Endothelial cell of umbilical vein (primary cell): ENCODE measurements around the gene APOBEC3A. TPM values are rescaled to one million over a fixed set of nuclear protein-coding genes. Genes with fewer than 3 reads are reported as not detected.

Source experiments
- BruUV-seq: library from RNA; stranded (reverse); fragments of 400-500 nt; replicated peaks from 2 replicates; lab custom pipeline; 2021; lab: Mats Ljungman, UMichigan
- CTCF ChIA-PET: fragments of 300-600, 350-600 bp; sonication (Branson Sonifier 250); formaldehyde crosslinking; loops from one replicate; lab custom pipeline; 2021; ENCODE audit warnings: antibody characterized with exemption, inconsistent platforms; lab: Charles Lee
- POLR2A ChIA-PET: fragments of 300-600, 350-600 bp; sonication (Branson Sonifier 250); formaldehyde crosslinking; loops from one replicate; lab custom pipeline; 2021; ENCODE audit warnings: antibody characterized with exemption, inconsistent platforms; lab: Charles Lee
- DNase-seq: peaks from one replicate; pipeline ENCODE4 v3.0.0-alpha.2; 2011; ENCODE audit warnings: low read depth, low spot score
- FAIRE-seq: peaks from 2 replicates; lab custom pipeline; 2011; peaks lifted over from hg19 to GRCh38; lab: Jason Lieb, UNC
- H2AFZ ChIP-seq: 2 replicates; pipeline ENCODE4 v1.6.0; 2012; ENCODE audit warnings: low read depth, low read length, control low read depth, inconsistent platforms
- H3K27ac ChIP-seq: 2 replicates; pipeline ENCODE4 v1.5.1; 2011; ENCODE audit warnings: low read depth, mild to moderate bottlenecking, control low read depth, low read length, moderate library complexity; ENCODE audit not compliant: insufficient read depth
- H3K27me3 ChIP-seq, 2 experiments: 2 replicates each; pipeline versions ENCODE4 v1.6.0 to v1.6.1; 2011; ENCODE audit warnings: low read length in 2 of 2, mixed read lengths in 1 of 2; ENCODE audit not compliant: control insufficient read depth in 2 of 2, insufficient read depth in 2 of 2
- H3K36me3 ChIP-seq, 2 experiments: 2 replicates in 1 of 2; 3 replicates in 1 of 2; pipeline ENCODE4 v1.5.1; 2011; ENCODE audit warnings: low read length in 2 of 2, mild to moderate bottlenecking in 1 of 2, moderate library complexity in 1 of 2; ENCODE audit not compliant: control insufficient read depth in 2 of 2, insufficient read depth in 2 of 2; ENCODE audit errors: extremely low read depth in 1 of 2
- H3K4me1 ChIP-seq: 3 replicates; pipeline ENCODE4 v1.5.1; 2011; ENCODE audit warnings: mild to moderate bottlenecking, low read length; ENCODE audit not compliant: control insufficient read depth, insufficient read depth; ENCODE audit errors: extremely low read depth
- H3K4me2 ChIP-seq: 2 replicates; pipeline ENCODE4 v1.6.1; 2011; ENCODE audit warnings: low read length, control low read depth, mixed read lengths; ENCODE audit not compliant: insufficient read depth
- H3K4me3 ChIP-seq, 3 experiments: fragments of 200-600 bp in 1 of 3; sonication (generic), shearing (Covaris generic) in 1 of 3; replicated peaks in 1 of 3; 2 replicates each; pipeline ENCODE4 v1.5.1; 2011 to 2016; ENCODE audit warnings: control low read depth in 3 of 3, low read length in 3 of 3, mild to moderate bottlenecking in 2 of 3, inconsistent platforms in 1 of 3, low read depth in 1 of 3, moderate library complexity in 1 of 3; ENCODE audit not compliant: insufficient read depth in 1 of 3
- H3K79me2 ChIP-seq: 2 replicates; pipeline ENCODE4 v1.6.0; 2012; ENCODE audit warnings: low read length, inconsistent platforms; ENCODE audit not compliant: control insufficient read depth, insufficient read depth
- H3K9ac ChIP-seq: replicated peaks from 2 replicates; pipeline ENCODE3; 2011; ENCODE audit warnings: low read length, control low read depth; ENCODE audit not compliant: insufficient read depth; ENCODE audit errors: extremely low read depth
- H3K9me1 ChIP-seq: replicated peaks from 3 replicates; pipeline ENCODE4 v1.6.0; 2011; ENCODE audit warnings: mild to moderate bottlenecking, low read length; ENCODE audit not compliant: control insufficient read depth, insufficient read depth; ENCODE audit errors: extremely low read depth
- H3K9me3 ChIP-seq: replicated peaks from 2 replicates; pipeline ENCODE4 v1.5.1; 2012; ENCODE audit warnings: low read length, inconsistent platforms; ENCODE audit not compliant: control insufficient read depth, insufficient read depth
- H4K20me1 ChIP-seq: replicated peaks from 2 replicates; pipeline ENCODE3; 2011; ENCODE audit warnings: mild to moderate bottlenecking, low read length; ENCODE audit not compliant: control insufficient read depth, insufficient read depth; ENCODE audit errors: extremely low read depth
- EZH2 ChIP-seq: IDR thresholded peaks from 2 replicates; pipeline ENCODE4 v1.6.1; 2012; ENCODE audit warnings: borderline replicate concordance, low read depth, mild to moderate bottlenecking, moderate library complexity, low read length, inconsistent platforms; ENCODE audit not compliant: severe bottlenecking
- FOS ChIP-seq: IDR thresholded peaks from 2 replicates; pipeline ENCODE4 v1.6.1; 2011; ENCODE audit warnings: mild to moderate bottlenecking, low read length, moderate library complexity, borderline replicate concordance; ENCODE audit not compliant: insufficient read depth
- JUN ChIP-seq: IDR thresholded peaks from 2 replicates; pipeline ENCODE4 v1.6.1; 2011; ENCODE audit warnings: borderline replicate concordance, low read depth; ENCODE audit not compliant: insufficient read length, insufficient read depth
- MYC ChIP-seq: IDR thresholded peaks from one replicate; pipeline ENCODE4 v1.6.1; 2011; ENCODE audit warnings: mild to moderate bottlenecking, low read depth, low read length
- POLR2A ChIP-seq: IDR thresholded peaks from 2 replicates; pipeline ENCODE4 v1.6.1; 2012; ENCODE audit warnings: low read depth, mild to moderate bottlenecking, control low read depth, low read length
- POLR2AphosphoS5 ChIP-seq: IDR thresholded peaks from 2 replicates; pipeline ENCODE4 v1.6.1; 2012; ENCODE audit warnings: low read depth, mild to moderate bottlenecking, control low read depth, low read length, moderate library complexity; ENCODE audit not compliant: insufficient read depth
- dilution Hi-C: fragments of 300-500 bp; cut with MboI; formaldehyde crosslinking; loops from one replicate; pipeline ENCODE4 v1.15.0; 2019; ENCODE audit warnings: low sequenced_read_pairs; ENCODE audit not compliant: extremely low pct_ligation_motif_present
- intact Hi-C: fragments of 100-400 bp; cut with micrococcal nuclease; formaldehyde crosslinking; loops from one replicate; pipeline ENCODE4 v1.10.0; 2022
- polyA plus RNA-seq, 4 experiments: library from polyadenylated mRNA; depleted of rRNA in 3 of 4; stranded (reverse) in 3 of 4; unstranded in 1 of 4; fragments of >200 nt; gene quantifications; 2 replicates each; pipeline versions ENCODE4 v1.2.1 to v1.2.3, GENCODE V29; 2011 to 2012; ENCODE audit warnings: missing spikeins in 1 of 4
- total RNA-seq: library from RNA; stranded (reverse); gene quantifications from 2 replicates; pipeline ENCODE4 v1.2.3, GENCODE V29; 2021
- TF ChIP-seq, protein P1 (sequence below), 2 donors: IDR thresholded peaks; 1 replicate in 1 of 2; 2 replicates in 1 of 2; pipeline ENCODE4 v1.5.1; 2011; ENCODE audit warnings: low read length in 2 of 2, mild to moderate bottlenecking in 2 of 2, moderate library complexity in 2 of 2, control low read depth in 1 of 2, inconsistent platforms in 1 of 2, low read depth in 1 of 2; ENCODE audit not compliant: insufficient read depth in 1 of 2; ENCODE audit errors: extremely low read depth in 1 of 2
- TF ChIP-seq, protein P2 (sequence below): IDR thresholded peaks from 2 replicates; pipeline ENCODE4 v1.6.1; 2011; ENCODE audit not compliant: insufficient read depth, insufficient read length

APOBEC3A gene
- total and polyA plus RNA-seq, 2 donors (not counting 3 experiments of a cell fraction or from before 2014, with no cell fraction given) = not detected

DNA sequence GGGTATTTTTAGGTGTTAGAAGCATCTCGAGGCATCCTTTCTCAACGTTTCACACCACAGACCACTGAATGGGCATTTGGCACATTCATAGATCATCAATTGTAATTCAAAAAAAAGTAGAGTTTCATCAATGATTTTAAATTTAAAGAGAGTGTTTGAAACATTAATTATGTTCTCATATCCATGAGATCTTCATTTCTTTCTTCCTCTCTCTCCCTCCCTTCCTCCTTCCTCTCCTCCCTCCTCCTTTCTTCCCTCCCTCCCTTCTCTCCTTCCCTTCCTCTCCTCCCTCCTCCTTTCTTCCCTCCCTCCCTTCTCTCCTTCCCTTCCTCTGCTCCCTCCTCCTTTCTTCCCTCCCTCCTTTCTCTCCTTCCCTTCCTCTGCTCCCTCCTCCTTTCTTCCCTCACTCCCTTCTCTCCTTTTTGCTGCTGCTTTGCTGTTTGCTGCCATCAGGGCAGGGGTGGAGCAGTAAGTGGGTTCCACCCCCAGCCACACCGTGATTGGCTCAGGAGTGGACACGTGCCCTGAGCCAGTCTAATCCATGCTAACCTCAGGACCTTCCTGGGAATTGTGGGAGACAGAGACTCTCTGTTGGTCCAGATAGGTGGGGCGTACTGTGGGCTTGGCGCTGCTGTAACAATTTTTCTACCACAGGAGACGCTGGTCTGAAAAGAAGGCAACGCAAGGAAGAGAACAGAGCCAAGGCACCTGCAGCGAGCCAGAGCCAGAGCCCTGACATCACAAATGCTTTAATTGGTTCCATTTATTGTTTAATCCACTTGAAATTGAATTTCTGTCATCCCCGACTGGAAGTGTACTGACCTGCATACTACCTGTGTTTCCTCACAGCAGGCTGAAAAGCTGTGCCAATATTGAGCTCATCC, 33.7 kb upstream of the APOBEC3A start:
- TF ChIP-seq EZH2 (no peak), MYC (no peak), POLR2A (no peak), JUN (no peak), FOS (no peak), POLR2AphosphoS5 (no peak)
- TF ChIP-seq, protein P1, sequence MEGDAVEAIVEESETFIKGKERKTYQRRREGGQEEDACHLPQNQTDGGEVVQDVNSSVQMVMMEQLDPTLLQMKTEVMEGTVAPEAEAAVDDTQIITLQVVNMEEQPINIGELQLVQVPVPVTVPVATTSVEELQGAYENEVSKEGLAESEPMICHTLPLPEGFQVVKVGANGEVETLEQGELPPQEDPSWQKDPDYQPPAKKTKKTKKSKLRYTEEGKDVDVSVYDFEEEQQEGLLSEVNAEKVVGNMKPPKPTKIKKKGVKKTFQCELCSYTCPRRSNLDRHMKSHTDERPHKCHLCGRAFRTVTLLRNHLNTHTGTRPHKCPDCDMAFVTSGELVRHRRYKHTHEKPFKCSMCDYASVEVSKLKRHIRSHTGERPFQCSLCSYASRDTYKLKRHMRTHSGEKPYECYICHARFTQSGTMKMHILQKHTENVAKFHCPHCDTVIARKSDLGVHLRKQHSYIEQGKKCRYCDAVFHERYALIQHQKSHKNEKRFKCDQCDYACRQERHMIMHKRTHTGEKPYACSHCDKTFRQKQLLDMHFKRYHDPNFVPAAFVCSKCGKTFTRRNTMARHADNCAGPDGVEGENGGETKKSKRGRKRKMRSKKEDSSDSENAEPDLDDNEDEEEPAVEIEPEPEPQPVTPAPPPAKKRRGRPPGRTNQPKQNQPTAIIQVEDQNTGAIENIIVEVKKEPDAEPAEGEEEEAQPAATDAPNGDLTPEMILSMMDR (IDR thresholded peaks at IDR 0.05; ENCODE audit: extremely low read depth in 1 of 2, insufficient read depth in 1 of 2, low read depth in 1 of 2, low read length in 2 of 2) = peak in 1 of 2 donors; percentile 31
- TF ChIP-seq, protein P2, sequence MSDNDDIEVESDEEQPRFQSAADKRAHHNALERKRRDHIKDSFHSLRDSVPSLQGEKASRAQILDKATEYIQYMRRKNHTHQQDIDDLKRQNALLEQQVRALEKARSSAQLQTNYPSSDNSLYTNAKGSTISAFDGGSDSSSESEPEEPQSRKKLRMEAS = peak; percentile 94

More for the DNA sequence above, 33.7 kb upstream of the APOBEC3A start:
- H3K27ac ChIP-seq = peak overlapping the region; percentile 39
- FAIRE-seq (peak; percentile 86), DNase-seq (peak; percentile 76)
- H3K4me3 ChIP-seq = peak overlapping the region in 1 of 3 experiments; percentile 0
- H3K9me3 ChIP-seq = no peaks in the 10 kb centered on the region
- no peaks in the 10 kb centered on the region for H3K9me1 ChIP-seq
- no peaks in the 10 kb centered on the region for H3K36me3 ChIP-seq
- ChIA-PET CTCF (interaction anchor here (0.7 to 2.5 kb wide), 11 partner anchors 9 to 198 kb away, joined by 3 to 20 read pairs (median 5); partner anchors contain the start of genes CBX6 and NPTXR), POLR2A (interaction anchor here (0.5 to 0.7 kb wide), 2 partner anchors 52 to 57 kb away, joined by 3 to 5 read pairs; partner anchors contain the start of gene CBX6)
- H3K27me3 ChIP-seq = peaks cover 4 to 6% of the 10 kb centered on the region in 2 experiments
- no peaks in the 10 kb centered on the region for H4K20me1 ChIP-seq
- intact Hi-C loops (loop anchor here (1.0 to 10.0 kb wide), 2 partner anchors 53 to 61 kb away; partner anchors contain the start of gene APOBEC3B), dilution Hi-C loops (no loop called here)
- BruUV-seq = no TSS peak
- peak overlapping the region; percentile 6 for H3K9ac ChIP-seq
- peak overlapping the region; percentile 66 for H3K4me2 ChIP-seq
- H3K79me2 ChIP-seq = no peaks in the 10 kb centered on the region
- peaks cover 18% of the 10 kb centered on the region for H3K4me1 ChIP-seq
- peak overlapping the region; percentile 51 for H2AFZ ChIP-seq
